ENCODE data around the gene ST3GAL3. TPM values are rescaled to one million over a fixed set of nuclear protein-coding genes. Genes with fewer than 3 reads are reported as not detected.

ST3GAL3 gene
- total RNA-seq, 4 donors from 2014 or later = 4.1 to 47.2 (median 19.0) TPM

DNA sequence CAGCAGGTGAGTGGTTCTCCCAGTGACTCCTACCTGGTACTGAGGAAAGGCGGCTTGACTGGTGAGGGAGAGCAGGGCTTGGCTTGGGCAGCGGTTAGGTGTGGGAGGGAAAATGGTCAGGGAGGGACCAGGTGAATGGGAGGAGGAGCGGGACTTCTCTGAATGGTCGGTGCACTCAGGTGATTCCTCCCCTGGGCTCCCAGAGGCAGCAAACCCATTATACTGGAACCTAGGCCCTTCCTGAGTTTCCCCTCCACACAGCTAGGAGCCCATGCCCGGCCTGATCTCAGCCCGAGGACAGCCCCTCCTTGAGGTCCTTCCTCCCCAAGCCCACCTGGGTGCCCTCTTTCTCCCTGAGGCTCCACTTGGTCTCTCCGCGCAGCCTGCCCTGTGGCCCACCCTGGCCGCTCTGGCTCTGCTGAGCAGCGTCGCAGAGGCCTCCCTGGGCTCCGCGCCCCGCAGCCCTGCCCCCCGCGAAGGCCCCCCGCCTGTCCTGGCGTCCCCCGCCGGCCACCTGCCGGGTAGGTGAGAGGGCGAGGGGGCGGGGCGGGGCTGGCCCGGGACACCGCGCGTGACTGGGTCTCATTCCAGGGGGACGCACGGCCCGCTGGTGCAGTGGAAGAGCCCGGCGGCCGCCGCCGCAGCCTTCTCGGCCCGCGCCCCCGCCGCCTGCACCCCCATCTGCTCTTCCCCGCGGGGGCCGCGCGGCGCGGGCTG lies 228.5 kb downstream of the ST3GAL3 start:
- no peaks in the 10 kb centered on the region for H3K9me3 ChIP-seq
- no peak for DNase-seq
- H3K27ac ChIP-seq = no peak overlapping the region
- H3K27me3 ChIP-seq = no peaks in the 10 kb centered on the region
- peaks cover 0 to 11% of the 10 kb centered on the region in 2 donors for H3K4me1 ChIP-seq
- TF ChIP-seq, protein P1, sequence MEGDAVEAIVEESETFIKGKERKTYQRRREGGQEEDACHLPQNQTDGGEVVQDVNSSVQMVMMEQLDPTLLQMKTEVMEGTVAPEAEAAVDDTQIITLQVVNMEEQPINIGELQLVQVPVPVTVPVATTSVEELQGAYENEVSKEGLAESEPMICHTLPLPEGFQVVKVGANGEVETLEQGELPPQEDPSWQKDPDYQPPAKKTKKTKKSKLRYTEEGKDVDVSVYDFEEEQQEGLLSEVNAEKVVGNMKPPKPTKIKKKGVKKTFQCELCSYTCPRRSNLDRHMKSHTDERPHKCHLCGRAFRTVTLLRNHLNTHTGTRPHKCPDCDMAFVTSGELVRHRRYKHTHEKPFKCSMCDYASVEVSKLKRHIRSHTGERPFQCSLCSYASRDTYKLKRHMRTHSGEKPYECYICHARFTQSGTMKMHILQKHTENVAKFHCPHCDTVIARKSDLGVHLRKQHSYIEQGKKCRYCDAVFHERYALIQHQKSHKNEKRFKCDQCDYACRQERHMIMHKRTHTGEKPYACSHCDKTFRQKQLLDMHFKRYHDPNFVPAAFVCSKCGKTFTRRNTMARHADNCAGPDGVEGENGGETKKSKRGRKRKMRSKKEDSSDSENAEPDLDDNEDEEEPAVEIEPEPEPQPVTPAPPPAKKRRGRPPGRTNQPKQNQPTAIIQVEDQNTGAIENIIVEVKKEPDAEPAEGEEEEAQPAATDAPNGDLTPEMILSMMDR (IDR thresholded peaks at IDR 0.05) = no peak
- TF ChIP-seq POLR2A (IDR thresholded peaks at IDR 0.05) = no peak
- H3K4me3 ChIP-seq = peak overlapping the region; percentile 13 to 34
- no peaks in the 10 kb centered on the region for H3K36me3 ChIP-seq
- intact Hi-C loops (cut with DNase I; ENCODE audit: low total_unique reads) = loop anchor here (5.0 kb wide), 1 partner anchor 174 kb away; no protein-coding TSS in a partner anchor

- intact Hi-C loops (cut with DNase I; ENCODE audit: low total_unique reads) = loop anchor here (5.0 kb wide), 1 partner anchor 174 kb away; no protein-coding TSS in a partner anchor
- peak overlapping the region in 1 of 2 donors; percentile 34 for H3K4me3 ChIP-seq
- H3K27ac ChIP-seq = no peak overlapping the region
- DNase-seq = peak in 1 of 2 donors; percentile 35
- H3K9me3 ChIP-seq = no peaks in the 10 kb centered on the region
- H3K36me3 ChIP-seq = no peaks in the 10 kb centered on the region
- H3K27me3 ChIP-seq = no peaks in the 10 kb centered on the region
- H3K4me1 ChIP-seq = peaks cover 0 to 11% of the 10 kb centered on the region in 2 donors
- no peak for TF ChIP-seq POLR2A (IDR thresholded peaks at IDR 0.05)
- TF ChIP-seq, protein P1 (IDR thresholded peaks at IDR 0.05) = no peak
Observed at GRCh38 chr1:43936431-43937151, 229.3 kb downstream of the ST3GAL3 start.

- no peaks in the 10 kb centered on the region for H3K9me3 ChIP-seq
- no peak overlapping the region for H3K4me3 ChIP-seq
- peaks cover 0 to 11% of the 10 kb centered on the region in 2 donors for H3K4me1 ChIP-seq
- no peaks in the 10 kb centered on the region for H3K36me3 ChIP-seq
- no peak overlapping the region for H3K27ac ChIP-seq
- no peaks in the 10 kb centered on the region for H3K27me3 ChIP-seq
- intact Hi-C loops (cut with DNase I; ENCODE audit: low total_unique reads) = loop anchor here (5.0 kb wide), 1 partner anchor 175 kb away; no protein-coding TSS in a partner anchor
- DNase-seq = no peak
- TF ChIP-seq, protein P1 (IDR thresholded peaks at IDR 0.05) = no peak
- no peak for TF ChIP-seq POLR2A (IDR thresholded peaks at IDR 0.05)
Observed at GRCh38 chr1:43937179-43937865, 230.0 kb downstream of the ST3GAL3 start.

GRCh38 chr1:43938383-43938782 lies 231.0 kb downstream of the ST3GAL3 start:
- Histone ChIP-seq H3K36me3 (no peaks in the 10 kb centered on the region), H3K27me3 (no peaks in the 10 kb centered on the region), H3K9me3 (no peaks in the 10 kb centered on the region), H3K4me1 (peaks cover 0 to 4% of the 10 kb centered on the region in 2 donors), H3K27ac (no peak overlapping the region), H3K4me3 (no peak overlapping the region)
- DNase-seq = no peak
- TF ChIP-seq POLR2A (IDR thresholded peaks at IDR 0.05) = no peak
- TF ChIP-seq, protein P1 (IDR thresholded peaks at IDR 0.05) = no peak
- intact Hi-C loops (cut with DNase I; ENCODE audit: low total_unique reads) = loop anchor here (5.0 kb wide), 1 partner anchor 176 kb away; no protein-coding TSS in a partner anchor

Measured in uterus (tissue), 4 donors.